ENCODE measurements around the gene ZCCHC18.

GRCh38 chrX:104085919-104086318 lies 26.4 kb upstream of the ZCCHC18 start:
- TF ChIP-seq POLR2AphosphoS5 (IDR thresholded peaks at IDR 0.05) = no peak
- TF ChIP-seq, protein P1, sequence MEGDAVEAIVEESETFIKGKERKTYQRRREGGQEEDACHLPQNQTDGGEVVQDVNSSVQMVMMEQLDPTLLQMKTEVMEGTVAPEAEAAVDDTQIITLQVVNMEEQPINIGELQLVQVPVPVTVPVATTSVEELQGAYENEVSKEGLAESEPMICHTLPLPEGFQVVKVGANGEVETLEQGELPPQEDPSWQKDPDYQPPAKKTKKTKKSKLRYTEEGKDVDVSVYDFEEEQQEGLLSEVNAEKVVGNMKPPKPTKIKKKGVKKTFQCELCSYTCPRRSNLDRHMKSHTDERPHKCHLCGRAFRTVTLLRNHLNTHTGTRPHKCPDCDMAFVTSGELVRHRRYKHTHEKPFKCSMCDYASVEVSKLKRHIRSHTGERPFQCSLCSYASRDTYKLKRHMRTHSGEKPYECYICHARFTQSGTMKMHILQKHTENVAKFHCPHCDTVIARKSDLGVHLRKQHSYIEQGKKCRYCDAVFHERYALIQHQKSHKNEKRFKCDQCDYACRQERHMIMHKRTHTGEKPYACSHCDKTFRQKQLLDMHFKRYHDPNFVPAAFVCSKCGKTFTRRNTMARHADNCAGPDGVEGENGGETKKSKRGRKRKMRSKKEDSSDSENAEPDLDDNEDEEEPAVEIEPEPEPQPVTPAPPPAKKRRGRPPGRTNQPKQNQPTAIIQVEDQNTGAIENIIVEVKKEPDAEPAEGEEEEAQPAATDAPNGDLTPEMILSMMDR (IDR thresholded peaks at IDR 0.05 in 8 of 11, conservative IDR thresholded peaks at IDR 0.05 in 3 of 11) = no peak
